Measurements from ENCODE around the gene FAM219A. TPM values are rescaled to one million over a fixed set of nuclear protein-coding genes. Genes with fewer than 3 reads are reported as not detected.

FAM219A gene
- total RNA-seq, 3 donors from 2014 or later: 8.2 to 9.2 (median 9.0) TPM

Other genes starting within 250 kb of the FAM219A start
- 1 to 10 TPM; 1.3 to 2.6 (median 1.3) TPM for gene KIF24, start 129.3 kb downstream of the FAM219A start, total RNA-seq
- gene NUDT2, start 129.0 kb downstream of the FAM219A start, total RNA-seq: 10 to 100 TPM; 20.0 to 22.0 (median 21.6) TPM
- gene MYORG, start 81.7 kb downstream of the FAM219A start, total RNA-seq: 10 to 100 TPM in 1 of 3 donors, 1 to 10 TPM in 2; 2.9 to 11.5 (median 6.4) TPM
- 1 to 10 TPM in 2 of 3 donors, not detected in 1; 1.6 to 3.2 TPM for gene DNAI1, start 235 bp upstream of the FAM219A start, total RNA-seq
- gene ENHO, start 64.4 kb upstream of the FAM219A start, total RNA-seq: 1 to 10 TPM in 2 of 3 donors, under 1 TPM in 1; 0.33 to 5.4 (median 1.8) TPM
- 100 to 1,000 TPM in 1 of 3 donors, 10 to 100 TPM in 2; 11.3 to 103 (median 15.4) TPM for gene CNTFR, start 131.2 kb upstream of the FAM219A start, total RNA-seq
- gene RPP25L, start 153.5 kb upstream of the FAM219A start, total RNA-seq: 10 to 100 TPM; 28.5 to 37.9 (median 36.4) TPM
- gene DCTN3, start 161.9 kb upstream of the FAM219A start, total RNA-seq: 100 to 1,000 TPM in 2 of 3 donors, 10 to 100 TPM in 1; 84.0 to 114 (median 113) TPM
- under 1 TPM in 1 of 3 donors, not detected in 2; 0.29 TPM for gene ARID3C, start 170.5 kb upstream of the FAM219A start, total RNA-seq
- 10 to 100 TPM; 62.6 to 84.8 (median 70.8) TPM for gene SIGMAR1, start 179.2 kb upstream of the FAM219A start, total RNA-seq
- 10 to 100 TPM; 26.1 to 37.0 (median 36.7) TPM for gene GALT, start 188.1 kb upstream of the FAM219A start, total RNA-seq
- 10 to 100 TPM; 20.3 to 45.5 (median 42.1) TPM for gene IL11RA, start 193.6 kb upstream of the FAM219A start, total RNA-seq
- not detected for gene CCL27, start 204.1 kb upstream of the FAM219A start, total RNA-seq
- gene CCL19, start 232.7 kb upstream of the FAM219A start, total RNA-seq: 1 to 10 TPM in 2 of 3 donors, under 1 TPM in 1; 0.88 to 5.6 (median 1.3) TPM

All from breast epithelium (tissue), 3 donors.